GM12801 (cell line): ENCODE results near the gene PCOLCE2.

ENCODE experiments used
- TF ChIP-seq, protein P1 (sequence below): IDR thresholded peaks from one replicate; pipeline ENCODE4 v1.5.1; 2011; ENCODE audit warnings: control low read depth; ENCODE audit not compliant: insufficient read length; ENCODE audit errors: extremely low read depth

Gene PCOLCE2

DNA sequence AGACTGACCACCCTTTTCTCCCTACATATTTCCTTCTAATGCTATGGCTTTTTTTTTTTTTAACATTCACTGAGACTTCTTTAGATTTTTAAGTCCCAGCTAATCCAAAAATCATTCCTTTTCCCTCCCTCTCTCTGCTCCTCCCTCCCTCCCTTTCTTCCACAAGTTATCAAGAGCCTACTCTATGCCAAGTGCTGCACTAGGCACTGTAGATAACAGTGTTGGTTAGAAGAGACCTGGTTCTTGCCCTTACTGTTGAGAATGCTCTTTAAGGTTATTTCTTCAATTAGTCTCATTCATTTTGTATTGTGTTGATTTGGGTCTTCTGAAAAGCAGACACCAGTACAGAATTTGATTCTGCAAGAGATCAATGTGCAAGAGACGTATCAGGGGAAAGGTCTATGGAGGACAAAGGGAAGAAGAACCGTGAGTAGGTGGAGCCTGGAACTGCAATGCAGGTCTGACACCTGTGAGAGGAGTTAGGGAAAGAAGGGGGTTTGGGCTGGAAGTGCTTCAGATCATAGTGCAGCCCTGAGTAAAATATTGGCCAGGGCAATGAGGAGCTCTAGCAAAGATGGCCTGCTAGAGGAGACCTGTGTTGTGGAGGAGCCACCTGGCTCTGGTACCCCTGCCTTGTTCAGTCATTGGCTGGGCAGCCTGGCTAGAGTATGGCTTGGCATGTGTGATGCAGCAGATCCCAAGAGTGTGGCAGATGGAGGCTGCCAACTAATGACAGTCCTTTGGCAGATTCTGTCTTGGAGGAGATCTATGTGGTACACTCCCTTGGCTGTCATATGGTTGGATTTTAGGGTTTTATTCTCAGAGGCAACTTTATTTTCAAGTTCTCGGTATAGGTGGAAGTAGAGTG is 9.7 kb upstream of the PCOLCE2 start:
- TF ChIP-seq, protein P1, sequence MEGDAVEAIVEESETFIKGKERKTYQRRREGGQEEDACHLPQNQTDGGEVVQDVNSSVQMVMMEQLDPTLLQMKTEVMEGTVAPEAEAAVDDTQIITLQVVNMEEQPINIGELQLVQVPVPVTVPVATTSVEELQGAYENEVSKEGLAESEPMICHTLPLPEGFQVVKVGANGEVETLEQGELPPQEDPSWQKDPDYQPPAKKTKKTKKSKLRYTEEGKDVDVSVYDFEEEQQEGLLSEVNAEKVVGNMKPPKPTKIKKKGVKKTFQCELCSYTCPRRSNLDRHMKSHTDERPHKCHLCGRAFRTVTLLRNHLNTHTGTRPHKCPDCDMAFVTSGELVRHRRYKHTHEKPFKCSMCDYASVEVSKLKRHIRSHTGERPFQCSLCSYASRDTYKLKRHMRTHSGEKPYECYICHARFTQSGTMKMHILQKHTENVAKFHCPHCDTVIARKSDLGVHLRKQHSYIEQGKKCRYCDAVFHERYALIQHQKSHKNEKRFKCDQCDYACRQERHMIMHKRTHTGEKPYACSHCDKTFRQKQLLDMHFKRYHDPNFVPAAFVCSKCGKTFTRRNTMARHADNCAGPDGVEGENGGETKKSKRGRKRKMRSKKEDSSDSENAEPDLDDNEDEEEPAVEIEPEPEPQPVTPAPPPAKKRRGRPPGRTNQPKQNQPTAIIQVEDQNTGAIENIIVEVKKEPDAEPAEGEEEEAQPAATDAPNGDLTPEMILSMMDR = no peak

DNA sequence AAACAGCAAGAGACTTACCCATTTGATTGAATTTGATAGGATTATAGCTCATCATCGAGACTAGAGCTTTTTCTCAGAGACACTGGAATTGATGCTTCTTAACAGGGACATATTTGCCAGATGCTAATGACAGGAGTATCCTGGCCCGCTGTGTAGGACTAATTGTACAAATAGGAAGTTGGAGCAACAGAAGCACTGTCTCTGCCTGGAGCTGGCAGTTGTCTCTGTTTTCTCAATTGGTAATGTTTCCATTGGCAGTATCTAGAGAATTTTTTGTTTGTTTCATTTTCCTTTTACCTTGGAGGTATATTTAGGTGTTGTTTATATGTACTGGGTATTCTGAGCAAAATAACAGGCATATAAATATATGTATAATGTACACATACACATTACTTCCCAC is 8.9 kb upstream of the PCOLCE2 start:
- TF ChIP-seq, protein P1 = no peak

DNA sequence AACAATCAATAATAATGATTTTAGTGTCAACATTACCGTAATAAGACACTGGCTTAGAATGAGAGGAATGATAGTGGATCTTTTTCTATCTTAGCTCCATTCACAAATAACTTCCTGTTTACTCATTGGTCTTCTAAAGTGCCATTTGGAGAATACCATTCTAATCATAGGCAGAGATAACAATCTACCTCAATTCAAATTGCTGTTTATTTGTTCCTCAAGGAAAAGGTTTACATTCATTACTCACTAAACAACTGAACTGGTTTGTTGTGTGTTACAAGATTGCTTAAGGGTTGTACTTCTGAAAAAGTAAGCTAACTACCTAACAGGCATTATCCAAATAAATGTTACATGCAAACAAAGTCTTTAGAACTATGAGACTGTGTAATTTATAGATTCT is 8.1 kb upstream of the PCOLCE2 start:
- TF ChIP-seq, protein P1 = no peak

DNA sequence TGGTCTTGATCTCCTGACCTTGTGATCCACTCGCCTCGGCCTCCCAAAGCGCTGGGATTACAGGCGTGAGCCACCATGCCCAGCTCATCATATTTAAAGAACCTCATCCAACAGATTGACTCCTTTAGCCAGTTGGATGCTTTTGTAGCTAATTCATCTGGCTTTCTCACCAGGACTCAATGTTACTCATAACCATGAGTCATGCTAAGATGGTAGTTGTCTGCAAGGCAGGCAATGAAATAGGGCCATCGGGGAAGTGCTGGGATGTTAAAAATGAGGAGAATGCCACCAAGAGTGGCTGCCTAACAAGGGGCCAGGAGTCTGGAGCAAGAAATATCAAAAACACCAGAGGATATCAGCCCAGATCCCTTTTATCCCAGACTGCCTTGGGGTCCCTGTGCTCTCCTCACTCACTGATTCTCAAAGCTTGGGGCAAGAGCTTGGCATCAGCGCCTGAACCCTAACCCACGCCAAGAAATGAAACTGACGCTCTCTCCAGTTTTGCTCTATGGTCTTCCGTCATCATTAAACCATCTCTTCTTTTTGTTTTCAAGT is 7.4 kb upstream of the PCOLCE2 start:
- TF ChIP-seq, protein P1 = no peak

DNA sequence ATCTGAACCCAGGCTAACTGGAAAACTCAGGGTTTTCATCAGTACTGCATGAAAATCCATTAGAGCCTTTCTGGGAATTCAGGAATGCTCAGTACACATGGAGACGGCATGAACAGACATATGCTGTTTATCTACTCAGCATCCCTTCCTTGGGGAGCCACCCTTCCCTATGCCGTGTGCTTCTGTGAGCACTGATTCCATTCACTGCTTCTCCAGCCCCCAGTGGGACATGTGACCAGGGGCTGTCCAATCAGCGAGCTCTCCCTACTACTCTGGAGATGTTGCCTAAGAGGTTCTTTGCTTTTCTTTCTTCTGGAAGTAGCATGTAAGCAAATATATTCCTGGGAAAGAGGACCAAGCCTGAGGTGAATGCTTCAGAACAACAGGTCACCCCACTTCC is 5.6 kb upstream of the PCOLCE2 start:
- TF ChIP-seq, protein P1 = no peak

DNA sequence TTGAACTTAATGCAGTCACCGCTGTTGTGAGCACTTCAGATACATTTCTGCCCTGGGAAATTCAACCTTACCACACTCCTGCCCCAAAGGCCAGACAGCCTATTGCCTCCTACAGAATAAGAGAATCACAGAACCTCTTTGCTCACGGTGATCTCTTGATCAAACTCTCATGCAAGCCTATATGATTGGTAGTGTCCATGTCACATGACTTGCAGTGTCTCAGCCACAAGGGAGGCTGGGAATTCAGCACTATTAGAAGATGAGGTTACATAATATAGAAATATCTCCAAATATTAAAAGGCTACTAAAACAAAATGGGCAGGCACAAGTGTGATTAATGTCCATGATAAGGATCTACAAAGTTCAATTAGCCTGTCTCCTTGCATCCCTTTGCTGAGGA is 3.8 kb upstream of the PCOLCE2 start:
- TF ChIP-seq, protein P1 = no peak

DNA sequence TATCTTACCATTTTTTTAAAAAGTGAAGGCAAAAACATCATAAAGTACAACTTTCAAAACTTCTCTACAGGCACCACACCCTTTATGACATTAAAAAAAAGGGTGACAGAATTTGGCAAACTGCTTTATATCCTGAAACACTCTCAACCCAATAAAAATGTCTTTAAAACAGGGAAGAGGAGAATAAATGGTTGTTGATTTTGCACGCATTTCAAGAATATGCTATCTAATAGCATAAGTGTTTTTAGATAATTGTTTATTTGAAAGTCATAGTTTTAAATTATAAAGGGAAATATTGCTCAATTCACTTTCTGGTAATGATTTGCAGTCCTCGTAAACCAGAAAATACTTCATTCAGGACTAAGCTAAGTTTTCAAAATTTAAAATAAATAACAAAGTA is 1.7 kb upstream of the PCOLCE2 start:
- TF ChIP-seq, protein P1 = no peak
